Endothelial cell (in vitro differentiated cells): ENCODE results near the gene RAB35. TPM values are rescaled to one million over a fixed set of nuclear protein-coding genes. Genes with fewer than 3 reads are reported as not detected.

Experiments
- DNase-seq: peaks from one replicate; pipeline ENCODE4 v3.0.0; 2021; ENCODE audit warnings: low spot score
- H3K27ac Mint-ChIP-seq: one replicate; pipeline ENCODE4 v1.8.0; 2021; ENCODE audit warnings: mixed read lengths, inconsistent platforms; ENCODE audit not compliant: unreplicated experiment
- H3K27me3 Mint-ChIP-seq: one replicate; pipeline ENCODE4 v1.8.0; 2021; ENCODE audit warnings: mild to moderate bottlenecking, moderate library complexity, mixed read lengths, inconsistent platforms; ENCODE audit not compliant: unreplicated experiment
- H3K36me3 Mint-ChIP-seq: one replicate; pipeline ENCODE4 v1.8.0; 2021; ENCODE audit warnings: mild to moderate bottlenecking, low read depth, mixed read lengths, inconsistent platforms; ENCODE audit not compliant: unreplicated experiment
- H3K4me1 Mint-ChIP-seq: one replicate; pipeline ENCODE4 v1.8.0; 2021; ENCODE audit warnings: mild to moderate bottlenecking, mixed read lengths, inconsistent platforms; ENCODE audit not compliant: unreplicated experiment
- H3K4me3 Mint-ChIP-seq: one replicate; pipeline ENCODE4 v1.8.0; 2021; ENCODE audit warnings: mild to moderate bottlenecking, mixed read lengths, inconsistent platforms; ENCODE audit not compliant: unreplicated experiment
- H3K9me3 Mint-ChIP-seq: one replicate; pipeline ENCODE4 v1.8.0; 2021; ENCODE audit warnings: mixed read lengths, inconsistent platforms; ENCODE audit not compliant: unreplicated experiment
- total RNA-seq: library from RNA; stranded (reverse); fragmentation: NEBNext Ultra II Directional; extraction: Animal tissue kit (Norgen Biotek cat#: 25700); gene quantifications from one replicate; pipeline ENCODE4 v1.2.1, GENCODE V29; 2021; ENCODE audit not compliant: unreplicated experiment
- TF ChIP-seq, protein P1 (sequence below): fragments of 200-600 bp; sonication (generic); IDR thresholded peaks from one replicate; pipeline ENCODE4 v1.5.0; 2021; ENCODE audit warnings: antibody characterized with exemption; ENCODE audit not compliant: unreplicated experiment

Gene RAB35
- total RNA-seq, 1 donor from 2014 or later, result 76.4 TPM

DNA sequence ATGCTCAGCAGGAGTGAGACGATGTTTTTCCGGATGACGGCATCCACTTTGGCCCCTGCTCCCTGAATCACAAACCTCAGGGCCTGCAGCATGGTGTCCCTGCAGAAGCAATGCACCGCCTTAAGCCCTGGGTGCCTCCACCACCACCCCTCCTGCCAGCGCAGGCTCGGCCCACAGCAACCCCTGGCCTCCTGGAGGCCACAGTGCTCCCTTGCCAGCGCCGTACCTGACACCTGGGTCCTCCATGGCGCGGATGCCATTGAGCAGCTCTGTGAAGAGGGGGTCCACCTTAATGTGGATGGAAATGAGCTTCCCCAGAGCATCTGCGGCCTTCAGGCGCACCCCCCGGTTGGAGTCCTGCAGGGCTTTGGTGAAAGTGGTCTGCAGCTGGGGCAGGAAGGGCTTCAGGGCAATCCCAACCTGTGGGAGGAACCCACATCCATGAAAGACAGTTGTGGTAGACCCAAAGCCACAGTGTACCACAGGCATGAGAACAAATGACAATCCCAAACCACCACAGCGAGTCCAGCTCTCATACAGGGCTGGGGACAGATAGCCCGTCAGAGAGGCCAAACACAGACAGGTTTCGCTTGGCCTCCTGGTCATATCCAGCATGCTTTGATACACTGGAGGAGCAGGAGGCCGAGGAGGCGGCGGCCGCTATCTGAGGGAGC lies 17.9 kb upstream of the RAB35 start:
- peaks cover 36% of the 10 kb centered on the region for H3K36me3 Mint-ChIP-seq

GRCh38 chr12:120132863-120133385 lies 16.4 kb upstream of the RAB35 start:
- TF ChIP-seq, protein P1, sequence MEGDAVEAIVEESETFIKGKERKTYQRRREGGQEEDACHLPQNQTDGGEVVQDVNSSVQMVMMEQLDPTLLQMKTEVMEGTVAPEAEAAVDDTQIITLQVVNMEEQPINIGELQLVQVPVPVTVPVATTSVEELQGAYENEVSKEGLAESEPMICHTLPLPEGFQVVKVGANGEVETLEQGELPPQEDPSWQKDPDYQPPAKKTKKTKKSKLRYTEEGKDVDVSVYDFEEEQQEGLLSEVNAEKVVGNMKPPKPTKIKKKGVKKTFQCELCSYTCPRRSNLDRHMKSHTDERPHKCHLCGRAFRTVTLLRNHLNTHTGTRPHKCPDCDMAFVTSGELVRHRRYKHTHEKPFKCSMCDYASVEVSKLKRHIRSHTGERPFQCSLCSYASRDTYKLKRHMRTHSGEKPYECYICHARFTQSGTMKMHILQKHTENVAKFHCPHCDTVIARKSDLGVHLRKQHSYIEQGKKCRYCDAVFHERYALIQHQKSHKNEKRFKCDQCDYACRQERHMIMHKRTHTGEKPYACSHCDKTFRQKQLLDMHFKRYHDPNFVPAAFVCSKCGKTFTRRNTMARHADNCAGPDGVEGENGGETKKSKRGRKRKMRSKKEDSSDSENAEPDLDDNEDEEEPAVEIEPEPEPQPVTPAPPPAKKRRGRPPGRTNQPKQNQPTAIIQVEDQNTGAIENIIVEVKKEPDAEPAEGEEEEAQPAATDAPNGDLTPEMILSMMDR, result no peak
- peaks cover 11% of the 10 kb centered on the region for H3K27me3 Mint-ChIP-seq
- H3K4me3 Mint-ChIP-seq, result no peak overlapping the region
- no peaks in the 10 kb centered on the region for H3K9me3 Mint-ChIP-seq
- H3K4me1 Mint-ChIP-seq, result no peaks in the 10 kb centered on the region
- no peak for DNase-seq
- H3K27ac Mint-ChIP-seq, result no peak overlapping the region
- peaks cover 29% of the 10 kb centered on the region for H3K36me3 Mint-ChIP-seq

More for the DNA sequence above, 17.9 kb upstream of the RAB35 start:
- Mint-ChIP-seq H3K27me3 (peaks cover 11% of the 10 kb centered on the region), H3K4me1 (no peaks in the 10 kb centered on the region), H3K27ac (no peak overlapping the region), H3K9me3 (no peaks in the 10 kb centered on the region), H3K4me3 (no peak overlapping the region)
- TF ChIP-seq, protein P1, result no peak
- no peak for DNase-seq

DNA sequence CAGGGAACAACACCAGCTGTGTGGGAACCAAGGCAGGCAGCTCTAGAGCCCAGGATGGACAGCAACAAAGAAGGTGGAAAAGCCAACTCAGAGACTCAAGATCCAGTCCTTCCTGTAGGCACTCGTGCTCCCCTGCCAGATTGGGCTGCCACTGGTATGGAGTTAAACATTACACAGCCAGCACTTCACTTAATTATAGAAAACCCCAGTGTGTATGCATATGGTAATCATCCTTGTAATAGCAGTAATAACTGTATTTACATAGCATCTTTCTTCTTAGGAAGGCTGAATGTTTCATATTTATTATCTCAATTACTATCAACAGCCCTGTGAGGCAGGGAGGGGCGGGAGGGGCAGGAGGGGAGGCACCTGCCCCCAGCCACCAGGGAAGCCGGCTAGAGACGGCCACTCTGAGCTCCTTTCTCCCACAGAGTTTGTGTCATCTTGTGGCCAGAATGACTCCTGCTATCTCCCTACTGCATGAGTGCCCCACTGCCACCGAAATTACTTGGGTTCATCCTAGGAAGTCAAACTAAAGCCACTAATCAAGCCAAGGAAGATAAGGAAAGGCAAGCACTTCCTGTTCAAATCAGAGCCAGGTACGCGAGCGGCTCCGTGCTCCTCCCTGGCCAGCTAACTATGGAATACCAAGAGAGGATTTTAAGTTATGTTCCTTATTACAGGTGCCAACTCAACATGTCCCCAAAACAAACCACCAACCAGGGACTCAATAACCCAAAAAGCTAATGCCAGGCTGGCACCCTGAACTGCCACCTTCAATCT lies 15.7 kb upstream of the RAB35 start:
- peaks cover 15% of the 10 kb centered on the region for H3K27me3 Mint-ChIP-seq
- no peak overlapping the region for H3K4me3 Mint-ChIP-seq
- DNase-seq, result no peak
- H3K4me1 Mint-ChIP-seq, result peaks cover under 1% of the 10 kb centered on the region
- H3K9me3 Mint-ChIP-seq, result no peaks in the 10 kb centered on the region
- no peak overlapping the region for H3K27ac Mint-ChIP-seq
- TF ChIP-seq, protein P1, result no peak
- peaks cover 25% of the 10 kb centered on the region for H3K36me3 Mint-ChIP-seq

DNA sequence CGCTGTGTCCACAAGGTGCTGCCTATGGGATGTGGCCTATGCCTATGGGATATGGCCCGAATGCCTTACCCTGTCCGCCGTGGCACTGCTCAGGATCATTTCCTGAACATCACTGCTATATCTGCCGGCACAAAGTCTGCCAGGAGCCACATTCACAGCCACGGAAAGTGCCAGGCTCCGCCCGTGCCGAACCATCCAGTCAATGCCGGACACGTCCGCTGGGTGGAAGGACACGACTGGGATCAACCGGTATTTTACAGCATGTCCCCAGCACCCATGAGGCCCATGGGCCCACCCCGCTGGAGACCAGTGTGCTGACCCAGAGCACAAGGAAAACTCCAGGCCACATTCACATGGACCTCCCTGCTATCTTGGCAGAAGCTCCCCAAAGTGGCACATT lies 14.6 kb upstream of the RAB35 start:
- Mint-ChIP-seq H3K4me1 (peaks cover 9% of the 10 kb centered on the region), H3K4me3 (no peak overlapping the region), H3K36me3 (peaks cover 34% of the 10 kb centered on the region), H3K9me3 (no peaks in the 10 kb centered on the region), H3K27ac (no peak overlapping the region), H3K27me3 (peaks cover 16% of the 10 kb centered on the region)
- TF ChIP-seq, protein P1, result no peak
- DNase-seq, result no peak

DNA sequence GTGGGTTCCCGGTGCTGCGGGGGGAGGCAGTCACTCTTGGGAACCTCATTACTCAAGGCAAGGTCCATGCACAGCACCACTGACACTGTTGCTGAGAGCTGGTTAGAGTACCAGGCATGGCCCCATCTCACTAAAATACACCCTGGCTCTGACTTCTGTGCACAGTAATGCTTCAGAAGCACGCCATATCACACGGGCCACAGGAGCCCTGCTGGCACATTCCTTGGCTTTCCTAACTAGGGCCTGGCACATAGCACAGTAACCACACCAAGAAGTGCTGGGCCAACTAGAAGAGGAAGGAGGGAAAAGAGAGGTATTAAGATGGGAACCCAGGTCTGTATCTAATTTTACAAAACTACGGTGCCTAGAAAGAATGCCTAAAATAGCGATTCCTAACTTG lies 13.5 kb upstream of the RAB35 start:
- peaks cover 9% of the 10 kb centered on the region for H3K4me1 Mint-ChIP-seq
- H3K9me3 Mint-ChIP-seq, result no peaks in the 10 kb centered on the region
- no peak overlapping the region for H3K4me3 Mint-ChIP-seq
- TF ChIP-seq, protein P1, result no peak
- no peak overlapping the region for H3K27ac Mint-ChIP-seq
- peaks cover 15% of the 10 kb centered on the region for H3K27me3 Mint-ChIP-seq
- DNase-seq, result no peak
- H3K36me3 Mint-ChIP-seq, result peaks cover 32% of the 10 kb centered on the region
